PC-3 (cell line): ENCODE data around the gene USP50. TPM values are rescaled to one million over a fixed set of nuclear protein-coding genes. Genes with fewer than 3 reads are reported as not detected.

Source experiments
- ATAC-seq: fragments of 200-7000 bp; cut with Tn5 transposase; 2 replicates; pipeline ENCODE4 v1.9.1; 2020; ENCODE audit warnings: mild to moderate bottlenecking, moderate library complexity
- BruUV-seq: library from RNA; stranded (reverse); fragments of 400-500 nt; replicated peaks from 2 replicates; lab custom pipeline; 2021; lab: Mats Ljungman, UMichigan
- CTCF ChIA-PET: fragments of 300-600 bp; sonication (Branson Sonifier 250); formaldehyde crosslinking; loops from one replicate; lab custom pipeline; 2022; ENCODE audit warnings: antibody characterized with exemption; lab: Charles Lee
- POLR2A ChIA-PET: fragments of 300-600 bp; sonication (Branson Sonifier 250); formaldehyde crosslinking; loops from one replicate; lab custom pipeline; 2022; ENCODE audit warnings: antibody characterized with exemption; ENCODE audit not compliant: unreplicated experiment; lab: Charles Lee
- DNase-seq: peaks from one replicate; pipeline ENCODE4 v3.0.0-alpha.2; 2015
- H2AFZ ChIP-seq: fragments of 300-600 bp; sonication (generic); 2 replicates; pipeline ENCODE4 v1.6.0; 2016; ENCODE audit warnings: antibody characterized with exemption, low read length
- H3F3A ChIP-seq: fragments of 300-600 bp; sonication (generic); one replicate; pipeline ENCODE4 v1.6.0; 2017; ENCODE audit warnings: antibody characterized with exemption, low read length, control low read depth, mild to moderate bottlenecking; ENCODE audit not compliant: unreplicated experiment
- H3K27ac ChIP-seq: fragments of 300-600 bp; sonication (generic); 2 replicates; pipeline ENCODE4 v1.5.1; 2016; ENCODE audit warnings: mild to moderate bottlenecking, low read length
- H3K27me3 ChIP-seq: fragments of 300-600 bp; sonication (generic); 2 replicates; pipeline ENCODE4 v1.6.1; 2016; ENCODE audit warnings: low read length, mixed read lengths
- H3K36me3 ChIP-seq: fragments of 300-600 bp; sonication (generic); 2 replicates; pipeline ENCODE4 v1.6.1; 2016; ENCODE audit warnings: low read depth, mixed run types, low read length, mixed read lengths
- H3K4me1 ChIP-seq: fragments of 300-600 bp; sonication (generic); 2 replicates; pipeline ENCODE4 v1.5.1; 2016; ENCODE audit warnings: low read length; ENCODE audit not compliant: insufficient read depth
- H3K4me2 ChIP-seq: fragments of 300-600 bp; sonication (generic); 2 replicates; pipeline ENCODE4 v1.6.0; 2016; ENCODE audit warnings: low read length
- H3K4me3 ChIP-seq: fragments of 300-600 bp; sonication (generic); 2 replicates; pipeline ENCODE4 v1.5.1; 2016; ENCODE audit warnings: mild to moderate bottlenecking, low read length, mixed read lengths
- H3K79me2 ChIP-seq: fragments of 300-600 bp; sonication (generic); 2 replicates; pipeline ENCODE4 v1.6.1; 2017; ENCODE audit warnings: low read length, mixed read lengths
- H3K9ac ChIP-seq: fragments of 300-600 bp; sonication (generic); 2 replicates; pipeline ENCODE4 v1.6.0; 2016; ENCODE audit warnings: mild to moderate bottlenecking, low read length
- H3K9me2 ChIP-seq: fragments of 300-600 bp; sonication (generic); replicated peaks from 2 replicates; pipeline ENCODE4 v1.6.1; 2016; ENCODE audit warnings: mixed run types, low read length, mixed read lengths
- H3K9me3 ChIP-seq: fragments of 300-600 bp; sonication (generic); 2 replicates; pipeline ENCODE4 v1.6.1; 2016; ENCODE audit warnings: low read length, mixed read lengths
- H4K20me1 ChIP-seq: fragments of 300-600 bp; sonication (generic); 2 replicates; pipeline ENCODE4 v1.6.1; 2016; ENCODE audit warnings: low read length, mixed read lengths
- CTCF ChIP-seq: fragments of 300-600 bp; sonication (generic); conservative IDR thresholded peaks from 2 replicates; pipeline ENCODE4 v1.5.1; 2017; ENCODE audit warnings: antibody characterized with exemption, low read depth, mild to moderate bottlenecking, low read length
- EZH2 ChIP-seq: fragments of 300-600 bp; sonication (generic); IDR thresholded peaks from one replicate; pipeline ENCODE4 v1.6.1; 2017; ENCODE audit warnings: antibody characterized with exemption, mild to moderate bottlenecking, low read length; ENCODE audit not compliant: unreplicated experiment
- EZH2phosphoT487 ChIP-seq: fragments of 300-600 bp; sonication (generic); IDR thresholded peaks from 2 replicates; pipeline ENCODE4 v1.6.1; 2018; ENCODE audit warnings: mild to moderate bottlenecking, antibody characterized with exemption, low read length, borderline replicate concordance
- intact Hi-C: fragments of 100-400 bp; cut with micrococcal nuclease; formaldehyde crosslinking; loops from 2 replicates; pipeline ENCODE4 v1.9.0; 2023
- total RNA-seq: library from RNA; depleted of rRNA; stranded (reverse); fragments of >200 nt; gene quantifications from 2 replicates; pipeline ENCODE4 v1.2.3, GENCODE V29; 2014

USP50 gene
- total RNA-seq, 1 experiment from 2014 or later: not detected

- no peak overlapping the region for H3K9ac ChIP-seq
- no peak for ATAC-seq
- no peaks in the 10 kb centered on the region for H3K4me1 ChIP-seq
- no peaks in the 10 kb centered on the region for H3K9me3 ChIP-seq
- ChIA-PET POLR2A (no interaction called here), CTCF (no interaction called here)
- H3K9me2 ChIP-seq: no peaks in the 10 kb centered on the region
- no peak for TF ChIP-seq CTCF
- TF ChIP-seq EZH2: no peak
- no peak for TF ChIP-seq EZH2phosphoT487
- H3K4me2 ChIP-seq: no peak overlapping the region
- intact Hi-C loops: no loop called here
- no peaks in the 10 kb centered on the region for H3K27me3 ChIP-seq
- H3K4me3 ChIP-seq: no peak overlapping the region
- no peaks in the 10 kb centered on the region for H3F3A ChIP-seq
- H3K36me3 ChIP-seq: peaks cover 9% of the 10 kb centered on the region
- no TSS peak for BruUV-seq
- no peaks in the 10 kb centered on the region for H3K79me2 ChIP-seq
- no peaks in the 10 kb centered on the region for H4K20me1 ChIP-seq
- DNase-seq: no peak
- no peak overlapping the region for H3K27ac ChIP-seq
- no peak overlapping the region for H2AFZ ChIP-seq
These were observed 82.8 kb downstream of the USP50 start for GRCh38 chr15:50463423-50464358.

GRCh38 chr15:50458348-50459112 is 87.9 kb downstream of the USP50 start:
- Histone ChIP-seq H3K27me3 (no peaks in the 10 kb centered on the region), H3K4me2 (no peak overlapping the region), H3K9me3 (no peaks in the 10 kb centered on the region), H3K36me3 (peaks cover 9% of the 10 kb centered on the region), H3F3A (no peaks in the 10 kb centered on the region), H3K4me1 (no peaks in the 10 kb centered on the region), H3K9ac (no peak overlapping the region), H2AFZ (no peak overlapping the region), H3K79me2 (no peaks in the 10 kb centered on the region), H4K20me1 (no peaks in the 10 kb centered on the region), H3K9me2 (no peaks in the 10 kb centered on the region), H3K4me3 (no peak overlapping the region), H3K27ac (no peak overlapping the region)
- CTCF ChIA-PET: no interaction called here
- ATAC-seq (no peak), DNase-seq (no peak)
- TF ChIP-seq EZH2: no peak
- no peak for TF ChIP-seq CTCF
- no peak for TF ChIP-seq EZH2phosphoT487
- POLR2A ChIA-PET: no interaction called here
- BruUV-seq: no TSS peak
- intact Hi-C loops: no loop called here
